Measurements from ENCODE around the gene CADM2.

Gene CADM2

GRCh38 chr3:85342915-85343314, 384.1 kb downstream of the CADM2 start:
- no peak for DNase-seq

DNA sequence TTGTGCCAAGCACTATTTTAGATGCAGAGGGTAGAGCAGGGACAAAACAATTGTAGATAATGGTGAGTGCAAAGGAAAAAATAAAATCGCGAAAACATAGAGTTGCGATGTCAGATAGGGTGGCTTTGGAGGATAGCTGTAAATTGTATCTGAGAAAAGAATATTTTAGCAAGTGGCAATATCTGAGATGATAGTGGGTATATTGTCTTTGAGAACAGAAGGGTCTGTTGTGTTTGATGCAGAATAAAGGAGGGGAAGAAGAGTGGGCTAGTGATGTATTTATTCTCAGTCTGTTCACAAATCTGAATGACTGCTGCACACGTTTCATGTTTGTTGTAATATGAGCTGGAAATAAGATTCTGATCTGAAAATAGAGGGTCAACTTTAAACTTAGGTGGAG, 396.8 kb downstream of the CADM2 start:
- no peak for DNase-seq

- no peak for DNase-seq
Observed at GRCh38 chr3:85360742-85361387, 402.1 kb downstream of the CADM2 start.

- DNase-seq, result no peak
Observed at GRCh38 chr3:85364296-85364909, 405.6 kb downstream of the CADM2 start.

DNA sequence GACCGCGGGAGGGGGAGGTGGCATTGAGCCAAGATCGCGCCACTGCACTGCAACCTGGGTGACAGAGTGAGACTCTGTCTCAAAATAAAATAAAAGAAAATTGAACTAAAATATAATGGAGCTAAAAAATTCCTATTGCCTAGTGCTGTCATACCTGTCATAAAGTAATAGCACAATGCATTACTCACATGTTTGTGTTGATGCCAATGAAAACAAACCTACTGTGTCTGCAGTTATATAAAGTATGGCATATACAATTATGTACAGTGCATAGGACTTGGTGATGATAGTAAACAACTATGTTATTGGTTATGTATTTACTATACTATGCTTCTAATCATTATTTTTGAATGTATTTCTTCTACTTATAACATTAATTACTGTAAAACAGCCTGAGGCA, 411.6 kb downstream of the CADM2 start:
- no peak for DNase-seq

GRCh38 chr3:85376131-85376530, 417.3 kb downstream of the CADM2 start:
- DNase-seq, result no peak

GRCh38 chr3:85377115-85377514, 418.3 kb downstream of the CADM2 start:
- DNase-seq, result no peak

- DNase-seq, result no peak
Observed at GRCh38 chr3:85384372-85384771, 425.6 kb downstream of the CADM2 start.

DNA sequence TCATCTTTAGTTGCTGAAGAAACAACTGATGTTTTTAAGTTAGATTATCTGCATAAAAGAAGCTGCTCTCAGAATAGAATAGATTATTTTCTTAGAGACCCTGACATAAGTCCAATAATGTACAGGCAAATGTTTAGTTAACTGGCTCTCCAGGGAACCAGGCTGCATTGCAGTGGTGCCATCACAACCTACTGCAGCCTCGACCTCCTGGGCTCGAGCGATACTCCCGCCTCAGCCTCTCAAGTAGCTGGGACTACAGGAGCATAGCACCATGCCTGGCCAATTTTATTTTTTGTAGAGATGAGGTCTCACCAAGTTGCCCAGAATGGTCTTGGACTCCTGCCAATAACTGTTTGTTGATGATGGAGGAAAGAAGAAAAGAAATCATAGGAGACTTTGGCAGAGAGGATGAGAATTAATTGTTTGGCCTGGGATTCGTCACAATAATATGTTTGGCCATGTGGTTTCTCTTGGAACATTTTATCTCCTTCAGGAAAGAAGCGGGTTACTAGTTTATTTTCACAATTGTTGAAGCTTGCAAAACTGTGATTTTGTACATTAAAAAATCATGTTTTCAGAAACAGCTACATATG, 429.2 kb downstream of the CADM2 start:
- DNase-seq, result no peak

DNA sequence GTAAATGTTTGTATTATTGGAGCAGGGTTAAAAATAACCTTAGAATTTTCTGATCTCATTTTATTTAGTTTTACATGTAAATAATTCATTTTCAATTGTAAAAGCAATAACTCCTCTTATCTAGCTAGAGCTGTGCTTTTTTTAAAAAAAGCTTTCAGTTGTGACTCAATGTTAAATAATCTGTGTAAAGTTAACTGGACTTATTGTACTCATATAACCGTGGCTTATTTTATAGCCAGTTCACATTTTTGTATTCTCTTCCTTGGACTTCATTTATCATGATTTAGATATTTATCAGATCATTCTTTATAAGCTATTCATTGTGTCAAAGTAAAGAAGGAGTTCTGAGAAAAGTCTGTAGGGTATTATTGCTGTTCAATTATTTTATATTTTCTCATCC, 435.6 kb downstream of the CADM2 start:
- no peak for DNase-seq

- DNase-seq, result no peak
Observed at GRCh38 chr3:85397434-85397833, 438.6 kb downstream of the CADM2 start.

- DNase-seq, result no peak
Observed at GRCh38 chr3:85426121-85426520, 467.3 kb downstream of the CADM2 start.

DNA sequence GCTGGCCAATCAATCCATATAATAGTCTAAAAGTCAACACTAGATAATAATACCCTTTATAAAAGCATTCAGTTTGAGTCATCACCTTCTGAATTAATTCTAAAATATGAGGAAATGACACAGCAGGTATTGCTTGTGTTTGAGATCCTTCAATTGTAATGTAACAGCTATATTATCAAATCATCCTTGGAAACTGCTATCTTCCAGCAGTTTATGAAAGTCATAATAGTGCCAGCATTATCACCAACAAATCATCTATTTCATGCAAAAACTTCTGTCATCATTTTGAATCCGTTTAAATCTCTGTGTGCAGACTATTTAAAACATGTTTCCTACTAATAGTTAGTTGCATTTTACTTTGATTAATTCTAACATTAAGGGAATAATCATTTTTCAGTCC, 468.7 kb downstream of the CADM2 start:
- DNase-seq, result no peak

GRCh38 chr3:85432081-85432480, 473.3 kb downstream of the CADM2 start:
- no peak for DNase-seq

- no peak for DNase-seq
Observed at GRCh38 chr3:85433319-85433718, 474.5 kb downstream of the CADM2 start.

DNA sequence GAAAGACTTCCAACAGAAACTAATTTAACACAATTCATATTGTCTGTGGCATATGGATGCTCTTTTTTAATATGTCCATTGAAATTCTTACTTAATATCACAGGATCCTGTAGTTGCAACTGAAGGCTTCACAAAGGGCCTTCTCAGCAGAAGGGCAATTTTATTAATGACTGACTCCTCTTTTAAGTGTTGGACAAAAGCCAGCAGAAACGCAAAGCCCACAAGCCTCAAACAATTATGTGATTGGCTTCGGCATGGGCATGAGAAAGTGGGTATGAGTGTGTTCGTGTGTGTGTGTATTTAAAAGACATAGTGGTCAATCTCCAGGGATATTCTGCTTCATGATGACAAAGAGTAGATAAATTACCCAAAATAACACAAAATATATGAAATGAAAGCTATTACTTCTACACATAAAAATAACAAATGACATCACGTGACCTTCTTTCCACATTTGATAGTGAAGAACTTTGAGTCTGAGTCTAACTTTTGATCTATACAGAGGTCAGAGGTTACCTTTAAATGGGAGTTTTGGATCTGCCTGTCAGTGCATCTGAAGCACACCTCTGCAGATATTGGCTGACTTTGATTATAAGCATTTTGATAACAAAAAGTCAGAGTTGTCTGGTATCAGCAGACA, 496.9 kb downstream of the CADM2 start:
- DNase-seq, result no peak

GRCh38 chr3:85474241-85474640, 515.5 kb downstream of the CADM2 start:
- DNase-seq, result no peak

- DNase-seq, result no peak
Observed at GRCh38 chr3:85475346-85475745, 516.6 kb downstream of the CADM2 start.

DNA sequence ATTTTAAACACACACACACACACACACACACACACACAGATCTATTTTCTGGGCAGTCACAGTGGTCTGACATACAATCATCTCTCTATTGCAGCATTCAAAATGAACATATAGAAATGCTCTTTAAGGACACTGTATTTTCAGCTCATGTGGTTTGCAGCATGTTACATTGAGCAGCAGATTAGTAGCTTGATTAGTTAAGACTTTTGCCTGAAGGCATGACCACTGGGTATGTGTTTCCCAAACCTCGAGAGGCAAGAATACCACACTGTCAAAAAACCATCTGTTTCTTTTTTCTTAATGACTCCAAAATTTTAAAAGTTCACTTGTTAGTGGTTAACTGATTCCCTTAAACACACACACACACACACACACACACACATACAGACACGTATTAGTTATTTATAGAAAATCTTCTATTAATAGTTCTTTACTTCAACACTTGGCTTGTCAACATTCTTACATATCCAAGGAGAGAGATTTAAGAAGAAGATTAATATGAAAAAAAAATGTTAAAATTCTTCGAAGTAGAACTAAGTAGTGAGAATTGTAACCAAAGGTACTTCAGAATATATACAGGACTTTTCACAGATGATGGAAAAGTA, 518.2 kb downstream of the CADM2 start:
- DNase-seq, result no peak

GRCh38 chr3:85481411-85482212, 522.8 kb downstream of the CADM2 start:
- no peak for DNase-seq

DNA sequence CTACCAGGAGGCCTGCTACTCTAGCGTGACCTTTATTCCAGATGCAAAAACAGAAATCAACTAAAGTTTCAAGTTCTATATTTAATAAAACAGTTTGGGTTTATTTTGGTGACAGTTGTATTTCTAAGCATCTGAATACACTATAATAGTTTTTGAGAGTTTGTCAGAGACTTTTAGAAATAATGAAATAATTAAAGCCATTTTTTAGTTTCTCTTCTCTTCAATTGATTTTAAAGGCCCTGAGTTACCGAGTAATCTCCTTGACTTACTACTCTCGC, 523.4 kb downstream of the CADM2 start:
- no peak for DNase-seq

GRCh38 chr3:85483986-85484385, 525.2 kb downstream of the CADM2 start:
- DNase-seq, result no peak

DNA sequence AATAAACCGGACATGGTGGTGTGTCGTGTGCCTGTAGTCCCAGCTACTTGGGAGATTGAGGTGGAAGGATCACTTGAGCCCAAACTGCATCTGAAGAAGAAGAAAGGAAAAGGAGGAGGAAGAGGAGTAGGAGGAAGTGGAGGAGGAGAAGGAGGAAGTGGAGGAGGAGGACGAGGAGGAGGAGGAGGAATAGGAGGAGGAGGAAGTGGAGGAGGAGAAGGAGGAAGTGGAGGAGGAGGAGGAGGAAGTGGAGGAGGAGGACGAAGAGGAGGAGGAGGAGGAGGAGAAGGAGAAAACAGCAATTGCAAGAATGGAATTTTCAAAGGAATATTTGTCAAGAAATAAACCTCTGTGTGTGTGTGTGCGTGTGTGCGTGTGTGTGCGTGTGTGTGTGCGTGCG, 528.6 kb downstream of the CADM2 start:
- no peak for DNase-seq

Data from CD4-positive, alpha-beta T cell treated with Interleukin-17A for 4 hours (primary cell).